Endothelial cell (in vitro differentiated cells): ENCODE results near the gene AVPR1B. TPM values are rescaled to one million over a fixed set of nuclear protein-coding genes. Genes with fewer than 3 reads are reported as not detected.
A peak's percentile ranks its signal among the peaks of the same experiment; 100 is the strongest.

Experiments used
- DNase-seq: peaks from one replicate; pipeline ENCODE4 v3.0.0; 2021; ENCODE audit warnings: low spot score
- H3K27ac Mint-ChIP-seq: one replicate; pipeline ENCODE4 v1.8.0; 2021; ENCODE audit warnings: mixed read lengths, inconsistent platforms; ENCODE audit not compliant: unreplicated experiment
- H3K27me3 Mint-ChIP-seq: one replicate; pipeline ENCODE4 v1.8.0; 2021; ENCODE audit warnings: mild to moderate bottlenecking, moderate library complexity, mixed read lengths, inconsistent platforms; ENCODE audit not compliant: unreplicated experiment
- H3K36me3 Mint-ChIP-seq: one replicate; pipeline ENCODE4 v1.8.0; 2021; ENCODE audit warnings: mild to moderate bottlenecking, low read depth, mixed read lengths, inconsistent platforms; ENCODE audit not compliant: unreplicated experiment
- H3K4me1 Mint-ChIP-seq: one replicate; pipeline ENCODE4 v1.8.0; 2021; ENCODE audit warnings: mild to moderate bottlenecking, mixed read lengths, inconsistent platforms; ENCODE audit not compliant: unreplicated experiment
- H3K4me3 Mint-ChIP-seq: one replicate; pipeline ENCODE4 v1.8.0; 2021; ENCODE audit warnings: mild to moderate bottlenecking, mixed read lengths, inconsistent platforms; ENCODE audit not compliant: unreplicated experiment
- H3K9me3 Mint-ChIP-seq: one replicate; pipeline ENCODE4 v1.8.0; 2021; ENCODE audit warnings: mixed read lengths, inconsistent platforms; ENCODE audit not compliant: unreplicated experiment
- CTCF ChIP-seq: fragments of 200-600 bp; sonication (generic); IDR thresholded peaks from one replicate; pipeline ENCODE4 v1.5.0; 2021; ENCODE audit warnings: antibody characterized with exemption; ENCODE audit not compliant: unreplicated experiment
- total RNA-seq: library from RNA; stranded (reverse); fragmentation: NEBNext Ultra II Directional; extraction: Animal tissue kit (Norgen Biotek cat#: 25700); gene quantifications from one replicate; pipeline ENCODE4 v1.2.1, GENCODE V29; 2021; ENCODE audit not compliant: unreplicated experiment

AVPR1B gene
- total RNA-seq, 1 donor from 2014 or later: not detected

GRCh38 chr1:206110161-206110560 is 7.0 kb downstream of the AVPR1B start:
- Mint-ChIP-seq H3K36me3 (no peaks in the 10 kb centered on the region), H3K4me1 (no peaks in the 10 kb centered on the region), H3K4me3 (no peak overlapping the region), H3K9me3 (no peaks in the 10 kb centered on the region), H3K27ac (no peak overlapping the region), H3K27me3 (no peaks in the 10 kb centered on the region)
- no peak for DNase-seq
- no peak for TF ChIP-seq CTCF

- no peaks in the 10 kb centered on the region for H3K36me3 Mint-ChIP-seq
- DNase-seq: no peak
- no peak for TF ChIP-seq CTCF
- H3K9me3 Mint-ChIP-seq: no peaks in the 10 kb centered on the region
- H3K27ac Mint-ChIP-seq: no peak overlapping the region
- peaks cover under 1% of the 10 kb centered on the region for H3K4me1 Mint-ChIP-seq
- H3K27me3 Mint-ChIP-seq: no peaks in the 10 kb centered on the region
- H3K4me3 Mint-ChIP-seq: no peak overlapping the region
Measured at GRCh38 chr1:206109718-206110117, 7.5 kb downstream of the AVPR1B start.

DNA sequence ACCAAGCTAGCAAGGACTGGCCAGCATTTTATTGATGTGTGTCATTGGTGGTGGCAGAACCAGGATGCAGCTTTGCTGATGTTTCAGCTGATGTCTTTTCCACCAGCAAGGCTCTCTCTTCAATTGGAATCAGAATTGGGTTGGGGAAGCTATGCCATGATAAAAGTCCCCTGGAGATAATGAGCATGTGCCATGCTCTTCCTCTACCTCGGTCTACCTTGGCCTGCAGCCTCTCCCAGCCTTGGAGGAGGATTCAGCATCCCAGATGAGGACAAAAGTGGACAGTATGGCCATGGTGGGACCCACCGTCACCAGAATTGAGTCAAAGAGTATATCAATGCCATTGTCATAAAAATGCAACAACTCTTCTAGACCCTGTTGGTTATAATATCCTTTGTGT is 8.6 kb downstream of the AVPR1B start:
- DNase-seq: no peak
- no peaks in the 10 kb centered on the region for H3K9me3 Mint-ChIP-seq
- TF ChIP-seq CTCF: no peak
- no peak overlapping the region for H3K27ac Mint-ChIP-seq
- H3K4me3 Mint-ChIP-seq: no peak overlapping the region
- H3K36me3 Mint-ChIP-seq: no peaks in the 10 kb centered on the region
- no peaks in the 10 kb centered on the region for H3K27me3 Mint-ChIP-seq
- peaks cover 4% of the 10 kb centered on the region for H3K4me1 Mint-ChIP-seq

DNA sequence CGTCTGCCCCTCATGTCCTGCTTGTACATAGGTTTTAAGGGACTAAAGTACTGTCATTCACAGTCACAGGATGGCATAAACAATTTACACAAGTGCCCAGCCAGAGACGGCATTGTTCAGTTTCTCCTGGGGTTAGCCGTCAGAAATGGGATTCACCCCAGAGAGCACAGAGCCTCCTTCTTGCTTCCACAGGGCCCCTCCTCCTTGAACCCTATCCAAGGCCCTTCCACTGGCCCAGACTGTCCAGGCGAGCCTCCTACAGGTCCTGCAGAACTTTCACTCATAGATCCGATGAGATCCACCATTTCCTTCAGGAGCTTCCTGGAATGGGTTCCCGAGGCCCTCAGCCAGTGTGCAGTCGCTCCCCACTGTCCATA is 10.0 kb downstream of the AVPR1B start:
- Mint-ChIP-seq H3K27ac (no peak overlapping the region), H3K4me1 (peaks cover 8% of the 10 kb centered on the region), H3K36me3 (no peaks in the 10 kb centered on the region), H3K27me3 (no peaks in the 10 kb centered on the region), H3K4me3 (no peak overlapping the region), H3K9me3 (no peaks in the 10 kb centered on the region)
- TF ChIP-seq CTCF: no peak
- no peak for DNase-seq

GRCh38 chr1:206106328-206107167 is 10.6 kb downstream of the AVPR1B start:
- peak; percentile 81 for TF ChIP-seq CTCF
- Mint-ChIP-seq H3K9me3 (no peaks in the 10 kb centered on the region), H3K36me3 (no peaks in the 10 kb centered on the region), H3K4me3 (no peak overlapping the region), H3K27me3 (no peaks in the 10 kb centered on the region), H3K27ac (no peak overlapping the region), H3K4me1 (peaks cover 10% of the 10 kb centered on the region)
- DNase-seq: peak; percentile 83
